HEK293 (cell line): ENCODE data around the gene DAPP1.

Source experiments
- CTCF ChIA-PET: fragments of 350-600 bp; formaldehyde crosslinking; extraction: SDS; loops from one replicate; lab custom pipeline; 2021; ENCODE audit warnings: antibody characterized with exemption; lab: Yijun Ruan, JAX
- POLR2A ChIA-PET: fragments of 300-600 bp; formaldehyde crosslinking; extraction: SDS; loops from one replicate; lab custom pipeline; 2020; ENCODE audit warnings: antibody characterized with exemption, inconsistent platforms; lab: Yijun Ruan, JAX
- H3K27ac ChIP-seq: fragments of 200-500 bp; sonication (Bioruptor generic); 2 replicates; pipeline ENCODE4 v1.5.1; 2014; ENCODE audit warnings: low read depth, low read length, control low read depth, inconsistent platforms; ENCODE audit errors: extremely low read depth
- H3K36me3 ChIP-seq, 2 experiments: fragments of 200-500 bp in 1 of 2; sonication (Bioruptor generic) in 1 of 2; 1 replicate in 1 of 2; 2 replicates in 1 of 2; pipeline ENCODE4 v1.5.1; 2014 to 2017; ENCODE audit warnings: inconsistent platforms in 2 of 2, low read length in 2 of 2; ENCODE audit not compliant: control insufficient read depth in 2 of 2, insufficient read depth in 1 of 2
- H3K4me1 ChIP-seq: fragments of 200-500 bp; sonication (Bioruptor generic); 2 replicates; pipeline ENCODE4 v1.5.1; 2014; ENCODE audit warnings: mild to moderate bottlenecking, low read length, inconsistent platforms; ENCODE audit not compliant: control insufficient read depth, insufficient read depth
- H3K4me3 ChIP-seq: 2 replicates; pipeline ENCODE4 v1.5.1; 2011; ENCODE audit warnings: low read depth, mild to moderate bottlenecking, control low read depth, low read length, moderate library complexity
- H3K9me3 ChIP-seq: fragments of 200-500 bp; sonication (Bioruptor generic); 2 replicates; pipeline ENCODE4 v1.5.1; 2014; ENCODE audit warnings: low read depth, low read length, inconsistent platforms; ENCODE audit not compliant: control insufficient read depth, insufficient read depth
- GFI1B ChIP-seq: fragments of 450-650 bp; formaldehyde crosslinking; IDR thresholded peaks from 2 replicates; pipeline ENCODE4 v1.5.1; 2016; ENCODE audit warnings: missing biosample characterization, missing genetic modification characterization
- KLF8 ChIP-seq: fragments of 450-650 bp; formaldehyde crosslinking; IDR thresholded peaks from 2 replicates; pipeline ENCODE4 v1.5.1; 2016; ENCODE audit warnings: missing biosample characterization, missing genetic modification characterization
- MZF1 ChIP-seq: fragments of 450-650 bp; formaldehyde crosslinking; IDR thresholded peaks from 2 replicates; pipeline ENCODE4 v1.5.1; 2017; ENCODE audit warnings: missing biosample characterization, missing genetic modification characterization, borderline replicate concordance
- ZNF175 ChIP-seq: fragments of 450-650 bp; formaldehyde crosslinking; IDR thresholded peaks from 2 replicates; pipeline ENCODE4 v1.5.1; 2016; ENCODE audit warnings: missing biosample characterization, missing genetic modification characterization
- ZNF23 ChIP-seq: fragments of 450-650 bp; formaldehyde crosslinking; IDR thresholded peaks from 2 replicates; pipeline ENCODE4 v1.5.1; 2016; ENCODE audit warnings: missing biosample characterization, missing genetic modification characterization, borderline replicate concordance
- ZNF324 ChIP-seq: fragments of 450-650 bp; formaldehyde crosslinking; IDR thresholded peaks from 2 replicates; pipeline ENCODE4 v1.5.1; 2016; ENCODE audit warnings: missing biosample characterization, missing genetic modification characterization
- ZNF350 ChIP-seq: fragments of 450-650 bp; formaldehyde crosslinking; IDR thresholded peaks from 2 replicates; pipeline ENCODE4 v1.5.0; 2017; ENCODE audit warnings: missing biosample characterization, mild to moderate bottlenecking, missing genetic modification characterization
- ZNF366 ChIP-seq: fragments of 450-650 bp; formaldehyde crosslinking; conservative IDR thresholded peaks from 2 replicates; pipeline ENCODE4 v1.5.1; 2016; ENCODE audit warnings: missing biosample characterization, missing genetic modification characterization
- ZNF391 ChIP-seq: fragments of 450-650 bp; formaldehyde crosslinking; IDR thresholded peaks from 2 replicates; pipeline ENCODE4 v1.5.1; 2016; ENCODE audit warnings: low read depth, missing biosample characterization, missing genetic modification characterization, borderline replicate concordance
- ZNF529 ChIP-seq: fragments of 450-650 bp; formaldehyde crosslinking; IDR thresholded peaks from 2 replicates; pipeline ENCODE4 v1.5.1; 2017; ENCODE audit warnings: missing genetic modification characterization, missing biosample characterization; ENCODE audit not compliant: insufficient replicate concordance
- ZNF544 ChIP-seq: fragments of 450-650 bp; formaldehyde crosslinking; IDR thresholded peaks from 2 replicates; pipeline ENCODE4 v1.5.0; 2017; ENCODE audit warnings: missing biosample characterization, missing genetic modification characterization
- ZNF548 ChIP-seq: fragments of 450-650 bp; formaldehyde crosslinking; IDR thresholded peaks from 2 replicates; pipeline ENCODE4 v1.5.1; 2016; ENCODE audit warnings: missing biosample characterization, missing genetic modification characterization
- ZNF558 ChIP-seq: fragments of 450-650 bp; formaldehyde crosslinking; IDR thresholded peaks from 2 replicates; pipeline ENCODE4 v1.5.1; 2016; ENCODE audit warnings: missing biosample characterization, missing genetic modification characterization
- ZNF561 ChIP-seq: fragments of 450-650 bp; IDR thresholded peaks from 2 replicates; pipeline ENCODE4 v1.5.1; 2018; ENCODE audit warnings: missing biosample characterization, missing genetic modification characterization, borderline replicate concordance
- ZNF596 ChIP-seq: fragments of 450-650 bp; IDR thresholded peaks from 2 replicates; pipeline ENCODE4 v1.5.0; 2018; ENCODE audit warnings: missing biosample characterization, mild to moderate bottlenecking, missing genetic modification characterization, moderate library complexity
- ZNF621 ChIP-seq: fragments of 450-650 bp; formaldehyde crosslinking; IDR thresholded peaks from 2 replicates; pipeline ENCODE4 v1.5.1; 2017; ENCODE audit warnings: missing biosample characterization, missing genetic modification characterization
- ZNF747 ChIP-seq: fragments of 450-650 bp; formaldehyde crosslinking; IDR thresholded peaks from 2 replicates; pipeline ENCODE4 v1.5.1; 2016; ENCODE audit warnings: missing biosample characterization, missing genetic modification characterization
- ZSCAN23 ChIP-seq: fragments of 450-650 bp; formaldehyde crosslinking; IDR thresholded peaks from 2 replicates; pipeline ENCODE4 v1.5.1; 2016; ENCODE audit warnings: missing biosample characterization, missing genetic modification characterization
- TF ChIP-seq, protein P1 (sequence below): fragments of 450-650 bp; IDR thresholded peaks from 2 replicates; pipeline ENCODE4 v1.5.1; 2018; ENCODE audit warnings: missing biosample characterization, mild to moderate bottlenecking, missing genetic modification characterization
- TF ChIP-seq, protein P2 (sequence below): fragments of 450-650 bp; formaldehyde crosslinking; IDR thresholded peaks from 2 replicates; pipeline ENCODE4 v1.5.1; 2016; ENCODE audit warnings: missing biosample characterization, missing genetic modification characterization
- TF ChIP-seq, protein P3 (sequence below): fragments of 450-650 bp; formaldehyde crosslinking; IDR thresholded peaks from 2 replicates; pipeline ENCODE4 v1.5.1; 2016; ENCODE audit warnings: missing biosample characterization, missing genetic modification characterization, borderline replicate concordance
- TF ChIP-seq, protein P4 (sequence below): fragments of 450-650 bp; formaldehyde crosslinking; IDR thresholded peaks from 2 replicates; pipeline ENCODE4 v1.5.1; 2016; ENCODE audit warnings: missing biosample characterization, missing genetic modification characterization, low read depth

Gene DAPP1

DNA sequence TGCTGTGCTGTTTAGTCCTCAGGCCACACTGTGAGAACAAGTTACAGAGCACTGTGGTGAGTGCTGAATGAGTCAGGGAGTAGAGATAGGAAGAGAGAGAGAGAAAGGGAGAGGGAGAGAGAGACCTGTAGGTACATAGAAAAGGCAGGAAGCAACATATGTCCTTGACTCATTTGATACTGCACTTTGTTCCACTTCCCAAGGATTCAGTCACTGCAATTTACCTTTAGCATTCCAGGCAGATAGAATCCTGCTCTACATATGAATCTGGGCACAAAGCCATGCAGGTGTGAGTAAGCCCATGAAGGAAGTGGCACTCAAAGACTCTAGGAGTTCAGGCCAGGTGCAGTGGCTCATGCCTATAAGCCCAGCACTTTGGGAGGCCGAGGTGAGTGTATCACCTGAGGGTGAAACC, 1.0 kb upstream of the DAPP1 start:
- no peak overlapping the region for H3K27ac ChIP-seq
- CTCF ChIA-PET = no interaction called here
- TF ChIP-seq, protein P1, sequence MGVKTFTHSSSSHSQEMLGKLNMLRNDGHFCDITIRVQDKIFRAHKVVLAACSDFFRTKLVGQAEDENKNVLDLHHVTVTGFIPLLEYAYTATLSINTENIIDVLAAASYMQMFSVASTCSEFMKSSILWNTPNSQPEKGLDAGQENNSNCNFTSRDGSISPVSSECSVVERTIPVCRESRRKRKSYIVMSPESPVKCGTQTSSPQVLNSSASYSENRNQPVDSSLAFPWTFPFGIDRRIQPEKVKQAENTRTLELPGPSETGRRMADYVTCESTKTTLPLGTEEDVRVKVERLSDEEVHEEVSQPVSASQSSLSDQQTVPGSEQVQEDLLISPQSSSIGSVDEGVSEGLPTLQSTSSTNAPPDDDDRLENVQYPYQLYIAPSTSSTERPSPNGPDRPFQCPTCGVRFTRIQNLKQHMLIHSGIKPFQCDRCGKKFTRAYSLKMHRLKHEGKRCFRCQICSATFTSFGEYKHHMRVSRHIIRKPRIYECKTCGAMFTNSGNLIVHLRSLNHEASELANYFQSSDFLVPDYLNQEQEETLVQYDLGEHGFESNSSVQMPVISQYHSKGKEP (tag by site-specific recombination) = no peak
- TF ChIP-seq ZSCAN23 (tag by site-specific recombination) = no peak
- no peak for TF ChIP-seq GFI1B
- no peak for TF ChIP-seq ZNF544 (tag by site-specific recombination)
- TF ChIP-seq ZNF596 = no peak
- no peak for TF ChIP-seq ZNF558 (tag by site-specific recombination)
- no peak for TF ChIP-seq ZNF350 (tag by site-specific recombination)
- no peak for TF ChIP-seq ZNF391 (tag by site-specific recombination)
- TF ChIP-seq ZNF366 (tag by site-specific recombination) = no peak
- TF ChIP-seq ZNF747 (tag by site-specific recombination) = no peak
- TF ChIP-seq, protein P2, sequence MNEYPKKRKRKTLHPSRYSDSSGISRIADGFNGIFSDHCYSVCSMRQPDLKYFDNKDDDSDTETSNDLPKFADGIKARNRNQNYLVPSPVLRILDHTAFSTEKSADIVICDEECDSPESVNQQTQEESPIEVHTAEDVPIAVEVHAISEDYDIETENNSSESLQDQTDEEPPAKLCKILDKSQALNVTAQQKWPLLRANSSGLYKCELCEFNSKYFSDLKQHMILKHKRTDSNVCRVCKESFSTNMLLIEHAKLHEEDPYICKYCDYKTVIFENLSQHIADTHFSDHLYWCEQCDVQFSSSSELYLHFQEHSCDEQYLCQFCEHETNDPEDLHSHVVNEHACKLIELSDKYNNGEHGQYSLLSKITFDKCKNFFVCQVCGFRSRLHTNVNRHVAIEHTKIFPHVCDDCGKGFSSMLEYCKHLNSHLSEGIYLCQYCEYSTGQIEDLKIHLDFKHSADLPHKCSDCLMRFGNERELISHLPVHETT = no peak
- TF ChIP-seq ZNF621 (tag by site-specific recombination) = no peak
- no peak for TF ChIP-seq ZNF548 (tag by site-specific recombination)
- TF ChIP-seq ZNF175 = no peak
- no peak overlapping the region for H3K4me3 ChIP-seq
- no peaks in the 10 kb centered on the region for H3K4me1 ChIP-seq
- H3K36me3 ChIP-seq = no peaks in the 10 kb centered on the region
- POLR2A ChIA-PET = no interaction called here
- H3K9me3 ChIP-seq = no peaks in the 10 kb centered on the region

DNA sequence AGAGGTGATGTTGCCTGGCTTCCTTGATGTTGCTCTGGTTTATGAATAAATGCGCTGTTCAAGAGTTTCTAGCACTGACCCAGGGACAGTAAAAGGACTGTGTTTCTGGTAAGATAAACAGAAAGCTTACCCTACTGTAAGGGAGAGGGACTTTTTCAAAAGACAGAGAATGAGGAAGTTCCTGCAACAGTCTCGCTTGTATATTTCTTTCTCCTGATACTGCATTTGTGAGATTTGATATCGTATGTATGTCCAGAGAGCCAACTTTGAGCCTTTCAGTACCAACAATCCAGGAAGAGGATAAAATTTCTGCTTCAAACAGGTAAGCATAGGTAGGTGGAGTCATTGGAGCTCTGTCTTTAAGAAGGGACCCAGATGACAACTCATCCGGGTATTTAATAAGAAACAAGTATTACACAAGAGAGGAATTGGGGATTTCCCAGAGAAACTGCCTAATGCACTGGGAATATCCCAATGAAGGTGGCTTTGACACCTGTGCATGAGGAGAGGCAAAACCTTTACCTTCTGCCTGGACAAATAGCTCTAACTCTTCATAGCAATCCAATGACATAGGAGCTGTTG, 773 bp downstream of the DAPP1 start:
- no peaks in the 10 kb centered on the region for H3K36me3 ChIP-seq
- no peaks in the 10 kb centered on the region for H3K9me3 ChIP-seq
- H3K27ac ChIP-seq = no peak overlapping the region
- CTCF ChIA-PET = interaction anchor here (1.4 kb wide), 1 partner anchor 9 kb away, joined by 3 read pairs; no protein-coding TSS in a partner anchor
- no peak overlapping the region for H3K4me3 ChIP-seq
- POLR2A ChIA-PET = no interaction called here
- H3K4me1 ChIP-seq = no peaks in the 10 kb centered on the region
- TF ChIP-seq ZNF23 (tag by site-specific recombination) (no peak), ZNF324 (no peak), ZNF544 (tag by site-specific recombination) (no peak), ZNF561 (no peak), ZNF529 (tag by site-specific recombination) (no peak), MZF1 (tag by site-specific recombination) (no peak), KLF8 (tag by site-specific recombination) (no peak)
- TF ChIP-seq, protein P3, sequence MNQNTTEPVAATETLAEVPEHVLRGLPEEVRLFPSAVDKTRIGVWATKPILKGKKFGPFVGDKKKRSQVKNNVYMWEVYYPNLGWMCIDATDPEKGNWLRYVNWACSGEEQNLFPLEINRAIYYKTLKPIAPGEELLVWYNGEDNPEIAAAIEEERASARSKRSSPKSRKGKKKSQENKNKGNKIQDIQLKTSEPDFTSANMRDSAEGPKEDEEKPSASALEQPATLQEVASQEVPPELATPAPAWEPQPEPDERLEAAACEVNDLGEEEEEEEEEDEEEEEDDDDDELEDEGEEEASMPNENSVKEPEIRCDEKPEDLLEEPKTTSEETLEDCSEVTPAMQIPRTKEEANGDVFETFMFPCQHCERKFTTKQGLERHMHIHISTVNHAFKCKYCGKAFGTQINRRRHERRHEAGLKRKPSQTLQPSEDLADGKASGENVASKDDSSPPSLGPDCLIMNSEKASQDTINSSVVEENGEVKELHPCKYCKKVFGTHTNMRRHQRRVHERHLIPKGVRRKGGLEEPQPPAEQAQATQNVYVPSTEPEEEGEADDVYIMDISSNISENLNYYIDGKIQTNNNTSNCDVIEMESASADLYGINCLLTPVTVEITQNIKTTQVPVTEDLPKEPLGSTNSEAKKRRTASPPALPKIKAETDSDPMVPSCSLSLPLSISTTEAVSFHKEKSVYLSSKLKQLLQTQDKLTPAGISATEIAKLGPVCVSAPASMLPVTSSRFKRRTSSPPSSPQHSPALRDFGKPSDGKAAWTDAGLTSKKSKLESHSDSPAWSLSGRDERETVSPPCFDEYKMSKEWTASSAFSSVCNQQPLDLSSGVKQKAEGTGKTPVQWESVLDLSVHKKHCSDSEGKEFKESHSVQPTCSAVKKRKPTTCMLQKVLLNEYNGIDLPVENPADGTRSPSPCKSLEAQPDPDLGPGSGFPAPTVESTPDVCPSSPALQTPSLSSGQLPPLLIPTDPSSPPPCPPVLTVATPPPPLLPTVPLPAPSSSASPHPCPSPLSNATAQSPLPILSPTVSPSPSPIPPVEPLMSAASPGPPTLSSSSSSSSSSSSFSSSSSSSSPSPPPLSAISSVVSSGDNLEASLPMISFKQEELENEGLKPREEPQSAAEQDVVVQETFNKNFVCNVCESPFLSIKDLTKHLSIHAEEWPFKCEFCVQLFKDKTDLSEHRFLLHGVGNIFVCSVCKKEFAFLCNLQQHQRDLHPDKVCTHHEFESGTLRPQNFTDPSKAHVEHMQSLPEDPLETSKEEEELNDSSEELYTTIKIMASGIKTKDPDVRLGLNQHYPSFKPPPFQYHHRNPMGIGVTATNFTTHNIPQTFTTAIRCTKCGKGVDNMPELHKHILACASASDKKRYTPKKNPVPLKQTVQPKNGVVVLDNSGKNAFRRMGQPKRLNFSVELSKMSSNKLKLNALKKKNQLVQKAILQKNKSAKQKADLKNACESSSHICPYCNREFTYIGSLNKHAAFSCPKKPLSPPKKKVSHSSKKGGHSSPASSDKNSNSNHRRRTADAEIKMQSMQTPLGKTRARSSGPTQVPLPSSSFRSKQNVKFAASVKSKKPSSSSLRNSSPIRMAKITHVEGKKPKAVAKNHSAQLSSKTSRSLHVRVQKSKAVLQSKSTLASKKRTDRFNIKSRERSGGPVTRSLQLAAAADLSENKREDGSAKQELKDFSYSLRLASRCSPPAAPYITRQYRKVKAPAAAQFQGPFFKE (tag by site-specific recombination) = no peak
- TF ChIP-seq, protein P4, sequence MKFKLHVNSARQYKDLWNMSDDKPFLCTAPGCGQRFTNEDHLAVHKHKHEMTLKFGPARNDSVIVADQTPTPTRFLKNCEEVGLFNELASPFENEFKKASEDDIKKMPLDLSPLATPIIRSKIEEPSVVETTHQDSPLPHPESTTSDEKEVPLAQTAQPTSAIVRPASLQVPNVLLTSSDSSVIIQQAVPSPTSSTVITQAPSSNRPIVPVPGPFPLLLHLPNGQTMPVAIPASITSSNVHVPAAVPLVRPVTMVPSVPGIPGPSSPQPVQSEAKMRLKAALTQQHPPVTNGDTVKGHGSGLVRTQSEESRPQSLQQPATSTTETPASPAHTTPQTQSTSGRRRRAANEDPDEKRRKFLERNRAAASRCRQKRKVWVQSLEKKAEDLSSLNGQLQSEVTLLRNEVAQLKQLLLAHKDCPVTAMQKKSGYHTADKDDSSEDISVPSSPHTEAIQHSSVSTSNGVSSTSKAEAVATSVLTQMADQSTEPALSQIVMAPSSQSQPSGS (tag by site-specific recombination) = no peak
